H1 (cell line): ENCODE results near the gene LCNL1.
"Not testable (repeated sequence)": the region's sequence is repeated elsewhere in the genome, so short reads cannot be mapped to it uniquely, and the experiment has no call there.

Experiments
- ATF3 ChIP-seq: IDR thresholded peaks from 2 replicates; pipeline ENCODE4 v1.6.1; 2011; ENCODE audit warnings: low read depth, mild to moderate bottlenecking, low read length; ENCODE audit not compliant: insufficient read depth
- BCL11A ChIP-seq, 2 experiments: IDR thresholded peaks; one replicate each; pipeline ENCODE4 v1.6.1; 2011; ENCODE audit warnings: low read depth in 2 of 2, low read length in 2 of 2, mild to moderate bottlenecking in 2 of 2
- CBX5 ChIP-seq: fragments of 300-800, 300-1000 bp; sonication (generic); IDR thresholded peaks from 2 replicates; pipeline ENCODE4 v1.7.1; 2016; ENCODE audit warnings: antibody characterized with exemption, low read length, low read depth
- CBX8 ChIP-seq: fragments of 300-800, 300-1000 bp; sonication (generic); IDR thresholded peaks from 2 replicates; pipeline ENCODE4 v1.7.1; 2016; ENCODE audit warnings: low read depth, low read length, borderline replicate concordance
- CEBPB ChIP-seq: IDR thresholded peaks from 2 replicates; pipeline ENCODE4 v1.6.1; 2012; ENCODE audit warnings: low read depth, low read length
- CTCF ChIP-seq, 3 experiments: IDR thresholded peaks; 1 replicate in 2 of 3; 2 replicates in 1 of 3; pipeline versions ENCODE4 v1.5.1 to v1.6.1; 2011; ENCODE audit warnings: low read length in 3 of 3, mild to moderate bottlenecking in 3 of 3, inconsistent platforms in 2 of 3, low read depth in 1 of 3, moderate library complexity in 1 of 3; ENCODE audit not compliant: insufficient read depth in 1 of 3; ENCODE audit errors: control extremely low read depth in 1 of 3
- EZH2 ChIP-seq: fragments of 200-600 bp; sonication (generic); IDR thresholded peaks from 2 replicates; pipeline ENCODE4 v1.7.1; 2012; ENCODE audit warnings: low read depth, mild to moderate bottlenecking, moderate library complexity, low read length, inconsistent platforms; ENCODE audit not compliant: severe bottlenecking
- KDM5A ChIP-seq: fragments of 200-600 bp; IDR thresholded peaks from 2 replicates; pipeline ENCODE4 v1.7.1; 2012; ENCODE audit warnings: mild to moderate bottlenecking, low read length, inconsistent platforms, mixed read lengths
- MAFK ChIP-seq: IDR thresholded peaks from 2 replicates; pipeline ENCODE4 v1.6.1; 2012; ENCODE audit warnings: low read depth, mild to moderate bottlenecking, improper control_type of control experiment, low read length
- POLR2A ChIP-seq, 2 experiments: IDR thresholded peaks; 1 replicate in 1 of 2; 2 replicates in 1 of 2; pipeline ENCODE4 v1.6.1; 2011; ENCODE audit warnings: low read depth in 2 of 2, low read length in 2 of 2, mild to moderate bottlenecking in 2 of 2; ENCODE audit errors: control extremely low read depth in 1 of 2
- RAD21 ChIP-seq, 2 experiments: IDR thresholded peaks in 1 of 2; conservative IDR thresholded peaks in 1 of 2; 2 replicates each; pipeline ENCODE4 v1.6.1; 2011; ENCODE audit warnings: low read depth in 2 of 2, low read length in 2 of 2, improper control_type of control experiment in 1 of 2, inconsistent platforms in 1 of 2, mild to moderate bottlenecking in 1 of 2, moderate library complexity in 1 of 2
- SIN3A ChIP-seq, 2 experiments: IDR thresholded peaks in 1 of 2; conservative IDR thresholded peaks in 1 of 2; 2 replicates each; pipeline ENCODE4 v1.6.1; 2011 to 2012; ENCODE audit warnings: low read length in 2 of 2, improper control_type of control experiment in 1 of 2, low read depth in 1 of 2, mild to moderate bottlenecking in 1 of 2
- TAF1 ChIP-seq: IDR thresholded peaks from 2 replicates; pipeline ENCODE4 v1.6.1; 2011; ENCODE audit warnings: mild to moderate bottlenecking, low read depth, low read length

GRCh38 chr9:137004285-137004684 lies 21.5 kb downstream of the LCNL1 start:
- peak in 2 of 3 experiments; percentile 26 to 30; a peak in 2 of 4 replicates for TF ChIP-seq CTCF (IDR thresholded peaks at IDR 0.05; ENCODE audit: control extremely low read depth in 1 of 3, insufficient read depth in 1 of 3, low read depth in 1 of 3, low read length in 3 of 3)
- not testable (repeated sequence) for TF ChIP-seq CEBPB; BCL11A (IDR thresholded peaks at IDR 0.05; ENCODE audit: low read depth in 2 of 2, low read length in 2 of 2); SIN3A (conservative IDR thresholded peaks at IDR 0.05 in 1 of 2, IDR thresholded peaks at IDR 0.05 in 1 of 2; ENCODE audit: low read depth in 1 of 2, low read length in 2 of 2); EZH2; CBX5; CBX8; POLR2A (IDR thresholded peaks at IDR 0.05; ENCODE audit: control extremely low read depth in 1 of 2, low read depth in 2 of 2, low read length in 2 of 2); ATF3; MAFK; TAF1; KDM5A
- TF ChIP-seq RAD21 (IDR thresholded peaks at IDR 0.05 in 1 of 2, conservative IDR thresholded peaks at IDR 0.05 in 1 of 2; ENCODE audit: low read depth in 2 of 2, low read length in 2 of 2), result peak; percentile 24 to 26; a peak in 2 of 4 replicates
